GM19452 (cell line): ENCODE data around the gene MAGI2.

Experiments
- ATAC-seq: cut with Tn5 transposase; IDR thresholded peaks from one replicate; pipeline ENCODE4 v1.9.1; 2021; ENCODE audit not compliant: unreplicated experiment

The MAGI2 gene

DNA sequence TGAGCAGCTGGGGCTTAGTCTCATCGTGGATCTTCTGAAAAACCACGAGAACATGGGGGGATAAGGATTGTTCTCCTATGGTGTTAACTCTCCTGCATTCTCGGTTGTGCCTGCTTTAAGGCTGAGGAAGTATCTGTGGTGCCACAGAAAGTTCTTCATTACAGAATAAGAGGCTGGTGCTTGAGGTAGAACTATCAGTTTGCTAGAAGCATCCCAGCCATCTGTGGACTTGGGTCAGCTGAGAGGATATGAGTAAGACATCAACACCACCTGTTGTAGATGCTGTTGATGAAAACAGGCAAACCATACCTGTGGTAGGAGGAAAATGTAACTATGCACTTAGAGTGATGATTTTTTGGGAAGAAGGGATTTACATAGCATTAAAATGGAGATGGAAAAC is 1238.3 kb downstream of the MAGI2 start:
- ATAC-seq, result no peak

DNA sequence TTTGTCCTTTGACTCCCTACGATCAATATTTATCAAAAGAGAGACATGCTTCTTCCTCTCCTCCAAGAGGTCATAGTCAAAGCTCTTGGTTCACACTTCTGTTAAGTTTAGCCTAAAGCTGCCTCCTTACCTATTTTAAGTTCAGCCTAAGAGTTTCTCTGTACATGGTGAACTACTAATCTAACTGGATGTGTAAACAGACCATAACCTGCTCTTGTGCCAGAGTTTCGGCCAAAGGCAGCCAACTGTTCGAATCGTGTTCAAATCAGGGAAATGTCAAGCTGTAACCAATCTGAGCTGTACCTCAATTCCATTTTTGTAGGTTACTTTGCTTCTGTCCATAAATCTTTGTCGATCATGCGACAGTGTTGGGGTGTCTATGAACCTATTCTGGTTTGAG is 1240.1 kb downstream of the MAGI2 start:
- no peak for ATAC-seq

DNA sequence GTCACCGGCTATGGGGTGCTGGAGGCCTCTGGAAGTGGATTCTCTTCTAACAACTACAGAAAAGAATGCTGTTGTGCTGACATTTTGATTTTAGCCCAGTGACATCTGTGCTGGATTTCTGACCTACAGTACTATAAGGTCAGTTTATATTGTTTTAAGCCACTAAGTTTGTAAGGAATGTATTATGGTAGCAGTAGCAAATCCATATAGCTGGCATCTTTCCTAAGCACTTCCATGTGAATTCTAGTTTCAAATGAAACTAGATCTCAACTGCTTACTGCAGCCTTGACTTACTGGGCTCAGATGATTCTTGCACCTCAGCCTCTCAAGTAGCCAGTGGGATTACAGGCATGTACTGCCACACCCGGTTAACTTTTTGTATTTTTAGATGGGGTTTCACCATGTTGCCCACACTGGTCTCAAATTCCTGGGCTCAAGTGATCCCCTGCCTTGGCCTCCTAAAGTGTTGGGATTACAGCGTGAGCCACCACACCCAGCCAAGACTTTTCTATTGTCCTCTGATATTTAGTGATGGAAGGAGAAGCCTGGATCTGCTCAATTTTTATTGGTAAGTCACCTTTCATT is 1240.9 kb downstream of the MAGI2 start:
- no peak for ATAC-seq

DNA sequence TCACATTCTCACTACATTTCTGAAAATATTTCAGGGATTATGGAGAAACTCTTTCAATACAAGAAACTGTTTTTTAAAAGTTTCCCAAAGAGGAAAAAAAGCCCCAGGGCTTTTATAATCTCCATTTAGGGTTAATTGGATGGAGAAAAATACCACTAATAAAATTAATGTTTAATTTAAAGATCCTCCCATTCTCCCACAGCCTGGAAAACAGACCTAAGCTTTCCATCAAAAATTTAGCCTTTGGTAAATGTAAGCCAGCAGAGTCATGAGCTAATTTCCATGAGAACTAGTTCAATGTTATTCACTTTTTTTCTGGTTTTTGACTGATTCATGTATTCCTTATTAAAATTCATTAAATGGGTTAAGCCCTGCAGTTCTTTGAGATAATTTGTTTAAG is 1246.2 kb downstream of the MAGI2 start:
- no peak for ATAC-seq

DNA sequence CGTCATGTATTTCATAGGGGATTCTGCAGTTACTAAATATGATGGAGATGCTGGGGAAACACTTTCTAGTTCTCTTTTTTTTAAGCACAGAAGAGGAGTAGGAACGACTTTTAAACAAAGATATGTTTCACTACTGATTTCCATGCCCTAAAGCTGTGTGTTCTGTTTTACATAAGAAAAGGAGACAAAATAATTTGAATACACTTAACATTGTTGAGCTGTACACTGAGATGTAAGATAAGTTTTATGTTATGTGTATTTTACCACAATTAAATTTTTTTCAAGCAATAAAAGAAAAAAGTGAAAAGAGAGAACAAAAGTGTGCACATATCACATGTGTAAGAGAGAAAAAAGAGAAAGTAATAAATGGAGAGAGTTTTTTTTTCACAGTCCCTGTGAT is 1246.7 kb downstream of the MAGI2 start:
- ATAC-seq, result no peak

DNA sequence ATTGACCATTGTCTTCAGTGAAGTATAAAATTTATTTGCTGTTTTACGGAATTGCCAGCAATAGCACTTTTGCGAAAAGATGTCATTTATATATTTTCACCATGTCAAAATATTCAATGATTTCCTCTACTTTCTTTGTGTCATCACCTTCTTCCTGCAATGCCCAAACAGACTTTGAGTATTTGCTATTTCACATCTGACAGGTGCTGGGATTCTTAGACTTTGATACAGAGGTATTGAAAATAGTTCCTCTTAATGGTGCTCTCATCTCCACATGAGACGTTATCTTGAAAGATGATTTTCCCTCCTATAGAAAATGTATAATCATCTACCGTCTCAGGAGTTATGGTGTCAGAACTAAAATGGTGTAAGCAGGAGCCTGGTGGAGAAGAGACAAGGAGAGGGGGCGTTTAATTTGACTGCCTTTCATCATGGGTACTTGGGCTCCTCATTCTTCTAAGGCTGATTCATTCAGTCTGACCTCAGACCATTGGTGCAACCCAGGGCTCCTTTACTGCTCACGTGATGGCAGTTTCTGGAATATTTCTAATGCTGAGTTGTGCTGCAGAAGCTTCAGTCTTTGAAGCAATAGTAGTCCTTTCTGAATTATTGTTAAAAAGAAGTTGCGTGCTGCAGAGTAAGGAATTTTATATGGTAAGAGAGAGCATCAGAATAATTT is 1250.3 kb downstream of the MAGI2 start:
- ATAC-seq, result no peak

DNA sequence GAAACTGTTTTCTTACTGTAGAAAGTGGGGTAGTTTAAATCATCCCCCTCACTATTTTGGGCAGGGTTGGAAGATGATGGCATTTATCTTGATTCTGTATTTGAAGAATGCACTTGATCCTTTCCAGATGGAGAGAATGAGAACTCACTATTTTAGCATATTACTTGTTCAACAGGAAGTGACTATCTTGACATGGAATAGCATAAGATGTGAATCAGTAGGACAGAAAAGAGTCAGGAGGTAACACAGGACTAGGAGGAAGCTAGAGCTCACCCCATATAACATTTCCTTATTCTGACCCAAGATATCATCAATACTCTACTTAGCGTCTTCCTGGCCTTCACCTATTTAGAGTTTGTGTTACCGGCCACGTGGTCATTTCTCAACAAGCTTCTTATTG is 1254.7 kb downstream of the MAGI2 start:
- ATAC-seq, result no peak

DNA sequence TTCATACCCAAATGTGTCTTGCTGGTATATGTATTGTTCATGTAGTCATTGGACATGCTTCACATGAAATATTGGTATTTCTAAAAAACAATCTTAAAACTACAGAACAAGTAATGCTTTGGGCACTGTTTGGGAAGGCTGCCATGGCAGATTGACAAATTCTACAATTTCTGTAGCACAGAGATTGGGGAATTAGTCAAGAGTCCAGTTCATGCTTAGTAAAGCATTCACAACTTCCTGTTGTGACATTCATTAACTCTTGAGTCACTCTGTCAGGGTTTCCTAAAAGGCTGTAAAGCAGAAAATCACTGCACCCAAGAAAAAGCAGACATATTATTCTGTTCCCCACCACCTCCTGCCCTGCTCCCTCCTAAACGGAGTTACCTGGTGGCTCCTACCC is 1256.0 kb downstream of the MAGI2 start:
- ATAC-seq, result peak; percentile 70

DNA sequence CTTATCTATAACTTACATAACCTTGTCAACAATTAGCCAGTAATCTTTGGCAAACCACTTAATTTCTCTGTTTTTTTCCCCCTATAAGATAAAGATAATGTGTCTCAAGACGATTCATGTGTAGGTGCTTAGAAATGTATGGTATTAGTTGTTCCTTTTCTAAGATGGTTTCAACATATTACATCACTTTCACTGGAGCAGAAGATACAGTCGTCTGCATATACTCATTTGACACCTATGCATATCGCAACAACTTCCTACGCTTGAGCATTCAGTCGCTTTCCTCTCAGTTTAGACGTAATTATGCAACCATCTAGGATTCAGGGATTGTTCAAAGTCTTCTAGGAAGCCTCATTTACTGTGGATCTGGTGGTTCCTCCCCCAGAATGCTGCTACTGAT is 1258.2 kb downstream of the MAGI2 start:
- no peak for ATAC-seq

DNA sequence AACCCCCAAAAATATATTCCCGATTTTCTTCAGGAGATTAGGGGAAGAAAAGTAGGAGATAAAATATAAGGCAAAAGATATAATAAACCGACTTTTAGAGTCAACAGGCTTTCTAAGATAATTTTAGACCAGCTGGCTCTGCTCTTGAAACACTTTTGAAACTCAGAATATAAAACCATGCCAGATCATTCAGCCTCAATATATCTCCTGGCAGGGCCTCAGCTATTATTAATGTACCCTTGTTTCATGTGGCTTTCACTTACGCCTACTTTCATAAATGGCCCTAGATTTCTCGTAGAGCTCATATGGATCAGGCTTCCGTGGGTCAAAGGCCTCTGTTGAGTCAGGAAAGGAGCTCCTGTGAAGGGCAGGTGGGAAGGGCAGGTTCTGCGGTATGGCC is 1258.9 kb downstream of the MAGI2 start:
- ATAC-seq, result no peak

DNA sequence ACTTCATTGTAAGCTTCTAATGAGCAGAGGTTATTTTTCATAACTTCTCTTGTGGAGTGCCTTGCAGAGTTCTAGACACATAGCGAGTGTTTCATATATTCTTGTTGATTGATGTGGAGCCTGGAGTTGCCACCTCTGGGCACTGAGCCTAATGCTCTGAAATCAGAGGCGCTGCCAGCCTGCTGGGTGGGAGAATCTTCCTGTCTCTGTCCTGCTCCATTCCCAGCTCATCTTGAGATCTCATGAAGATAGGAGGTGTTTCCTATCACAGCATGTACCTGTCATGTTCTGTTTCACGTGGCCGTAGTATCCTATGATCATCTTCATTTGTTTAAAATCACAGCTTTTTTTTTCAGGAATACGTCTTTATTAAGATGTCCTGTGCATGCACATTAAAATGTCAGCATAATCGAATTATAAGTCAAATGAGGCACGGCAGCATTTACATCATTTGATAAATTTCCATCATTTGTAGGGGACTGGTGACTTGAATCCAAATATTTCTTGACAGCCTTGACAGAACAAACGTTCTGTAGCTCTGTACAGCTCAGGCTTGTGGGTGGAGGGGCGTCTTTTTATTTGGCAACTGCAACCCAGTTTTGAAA is 1261.9 kb downstream of the MAGI2 start:
- ATAC-seq, result no peak

DNA sequence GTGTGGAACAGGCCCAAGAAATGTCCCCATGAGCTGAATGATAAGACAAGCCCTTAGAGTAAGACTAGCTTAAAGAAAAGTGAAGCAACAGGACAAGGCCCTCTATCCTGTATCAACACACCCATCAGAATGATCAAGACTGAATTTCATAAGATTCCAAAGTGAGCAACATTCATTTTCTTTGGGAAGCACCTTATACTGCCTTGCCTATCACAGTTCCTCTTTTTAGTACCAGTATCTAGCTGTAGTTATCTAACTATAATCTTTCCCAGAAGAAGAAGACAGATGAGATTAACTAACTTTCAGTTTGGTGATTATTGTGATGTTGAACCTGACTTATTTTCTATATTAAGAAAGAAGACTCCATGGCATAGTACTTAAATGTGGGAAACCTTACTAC is 1263.7 kb downstream of the MAGI2 start:
- no peak for ATAC-seq

DNA sequence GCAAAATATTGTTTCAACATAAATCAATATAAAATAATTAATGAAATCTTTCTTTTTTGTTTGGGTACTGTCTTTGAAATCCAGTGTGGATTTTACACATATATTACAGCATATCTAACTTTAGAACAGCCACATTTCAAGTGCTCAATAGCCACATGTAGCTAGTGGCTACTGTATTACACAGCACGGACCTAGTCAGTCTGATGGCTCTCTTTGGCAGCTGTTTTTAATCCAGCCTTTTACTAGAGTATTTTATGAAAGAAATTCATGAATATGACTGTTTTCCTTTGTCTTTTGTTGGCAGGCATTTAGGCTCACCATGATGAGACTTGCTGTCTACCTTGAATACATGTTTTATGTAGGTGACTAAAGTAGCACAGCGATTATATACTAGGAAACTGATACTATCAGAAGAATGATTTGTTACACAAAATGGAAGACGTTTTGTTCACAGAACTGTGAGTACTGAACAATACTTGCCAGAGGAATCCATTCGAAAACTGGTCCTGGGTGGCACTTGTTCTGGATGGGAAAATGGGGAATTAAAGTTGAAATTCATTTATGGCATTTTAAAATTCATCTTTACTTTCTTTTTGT is 1268.2 kb downstream of the MAGI2 start:
- no peak for ATAC-seq

DNA sequence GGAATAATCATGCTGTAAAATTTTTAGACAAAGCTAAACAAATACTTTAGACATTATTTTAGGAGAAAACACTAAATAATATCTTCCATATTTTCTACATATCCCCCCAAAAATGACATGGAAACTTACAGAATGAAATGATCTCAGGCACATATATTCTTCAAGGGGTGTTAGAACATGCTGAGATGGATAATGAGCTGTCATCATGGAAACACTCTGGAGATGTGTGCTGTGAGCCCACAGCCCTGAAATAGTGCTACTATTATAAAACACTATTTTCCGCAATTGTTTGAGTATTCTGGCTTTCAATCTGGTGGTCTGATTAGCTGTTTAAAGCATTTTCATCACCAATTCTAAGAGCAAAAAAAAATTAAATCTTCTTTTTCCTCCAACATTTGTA is 1269.2 kb downstream of the MAGI2 start:
- no peak for ATAC-seq

DNA sequence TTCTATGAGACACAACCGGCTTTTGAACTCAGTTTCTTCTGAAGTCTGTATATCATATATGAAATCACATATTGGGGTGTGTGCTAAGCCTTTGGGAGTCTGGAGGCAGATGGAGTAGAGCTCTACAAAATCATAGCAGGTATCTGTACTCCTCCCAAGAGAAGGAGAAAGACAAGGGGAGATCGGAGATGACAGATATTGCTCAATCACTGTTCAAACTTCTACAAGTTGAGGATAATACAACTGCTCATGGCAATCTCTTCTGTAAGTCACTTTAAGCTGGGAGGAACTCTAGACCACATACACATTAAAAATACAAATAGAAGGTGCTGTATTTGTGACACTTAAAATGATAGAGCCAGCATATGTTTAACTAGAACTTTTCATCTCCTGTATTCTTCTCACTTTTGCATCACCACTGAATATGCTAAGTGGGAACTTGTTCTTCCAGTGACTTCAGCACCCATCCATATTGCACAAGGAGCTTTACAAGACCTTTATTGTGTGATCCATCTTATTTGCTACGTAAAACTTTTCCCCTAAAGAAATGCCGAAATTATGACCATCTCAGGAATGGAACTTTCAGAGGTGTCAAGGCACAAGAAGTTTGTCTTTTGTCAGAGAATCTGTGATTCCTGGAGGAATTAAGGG is 1273.5 kb downstream of the MAGI2 start:
- ATAC-seq, result no peak

DNA sequence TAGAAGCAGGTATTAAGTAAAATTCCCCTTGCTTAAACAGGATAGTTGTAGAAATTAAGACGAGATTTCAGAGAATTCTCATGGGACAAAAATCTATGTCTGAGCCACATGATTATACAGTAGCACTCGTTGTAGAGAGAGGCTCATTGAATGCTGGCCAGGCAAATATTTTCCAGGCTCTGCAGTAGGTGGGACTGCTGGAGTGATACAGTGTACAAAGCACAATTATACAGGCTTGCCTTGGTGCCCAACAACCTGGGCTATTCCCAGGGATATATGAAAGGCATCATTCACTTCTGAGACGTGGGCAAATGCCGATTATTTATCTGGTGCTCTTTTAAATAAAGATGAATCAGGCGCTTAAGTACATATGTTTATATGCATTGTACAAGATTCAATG is 1274.3 kb downstream of the MAGI2 start:
- ATAC-seq, result no peak

DNA sequence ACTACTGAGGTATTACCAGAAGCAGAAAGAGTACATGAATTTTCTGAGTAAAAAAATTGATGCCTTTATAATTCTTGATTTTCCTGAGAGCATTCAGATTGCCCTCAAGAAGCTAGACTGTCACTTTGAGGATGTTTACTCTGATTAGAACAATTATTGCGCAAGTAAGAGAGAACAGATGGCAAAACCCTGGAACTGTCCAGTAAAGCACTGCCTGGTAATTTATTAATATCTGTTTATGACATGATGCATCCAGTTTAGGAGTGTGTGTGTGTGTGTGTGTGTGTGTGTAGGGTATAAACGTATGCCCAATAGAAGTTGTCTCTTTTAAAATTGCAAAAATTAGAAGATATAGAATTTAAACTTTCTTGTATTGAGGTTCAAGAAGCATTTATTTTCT is 1275.1 kb downstream of the MAGI2 start:
- ATAC-seq, result no peak

DNA sequence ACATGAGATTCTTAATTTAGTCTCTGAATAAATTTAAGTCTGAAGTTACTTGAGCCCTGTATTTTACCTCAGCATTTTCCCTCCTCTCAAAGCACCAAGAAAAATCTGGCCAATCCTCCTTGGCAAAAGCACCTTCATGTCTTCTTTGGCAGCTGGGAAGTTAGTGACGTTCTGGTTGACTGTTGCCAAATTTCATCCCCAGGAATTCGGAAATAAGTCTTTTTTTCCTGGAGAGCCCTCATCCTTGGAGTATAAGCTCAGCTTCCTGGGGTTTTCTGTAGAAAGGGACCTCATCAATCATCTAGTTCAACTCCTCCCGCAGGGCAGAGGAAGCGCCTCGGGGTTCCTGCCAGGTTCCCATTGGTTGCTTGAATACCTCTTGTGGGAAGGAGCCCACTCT is 1277.3 kb downstream of the MAGI2 start:
- ATAC-seq, result no peak

DNA sequence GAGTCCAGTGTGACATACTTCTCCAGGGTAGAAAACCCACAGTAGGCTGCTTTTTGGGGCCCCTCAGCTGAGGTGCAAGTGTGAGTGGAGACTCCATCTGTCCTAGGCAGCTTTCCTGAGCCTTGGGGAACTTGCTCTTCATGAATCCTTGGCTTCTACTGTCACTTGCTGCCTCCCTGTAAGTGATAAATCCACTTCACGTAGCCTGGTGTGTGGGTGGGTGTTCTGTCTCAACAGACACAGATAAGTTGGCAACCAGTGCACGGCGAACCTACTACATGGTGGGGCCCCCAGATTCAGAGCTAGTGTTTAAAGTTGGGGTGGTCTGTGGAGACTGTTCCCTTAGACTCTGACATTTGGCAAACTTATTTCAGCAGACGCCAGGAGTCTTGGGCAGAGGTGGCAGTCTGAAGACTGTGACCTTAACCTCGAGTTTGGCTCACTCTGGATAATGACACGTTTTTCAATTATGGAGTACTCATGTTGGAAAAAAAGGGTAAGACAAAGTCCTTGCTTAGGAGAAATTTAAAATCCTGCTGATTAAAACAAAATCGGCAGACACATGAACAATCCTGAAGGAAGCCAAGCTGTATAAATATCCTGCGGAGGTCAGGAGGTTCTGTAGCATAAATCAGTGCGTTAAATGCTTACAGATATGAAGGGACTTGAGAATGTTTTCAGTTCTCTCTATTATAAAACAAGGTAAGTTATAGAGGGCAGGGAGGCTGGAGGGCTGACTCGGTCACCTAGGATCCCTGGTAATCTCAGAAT is 1278.0 kb downstream of the MAGI2 start:
- ATAC-seq, result no peak

DNA sequence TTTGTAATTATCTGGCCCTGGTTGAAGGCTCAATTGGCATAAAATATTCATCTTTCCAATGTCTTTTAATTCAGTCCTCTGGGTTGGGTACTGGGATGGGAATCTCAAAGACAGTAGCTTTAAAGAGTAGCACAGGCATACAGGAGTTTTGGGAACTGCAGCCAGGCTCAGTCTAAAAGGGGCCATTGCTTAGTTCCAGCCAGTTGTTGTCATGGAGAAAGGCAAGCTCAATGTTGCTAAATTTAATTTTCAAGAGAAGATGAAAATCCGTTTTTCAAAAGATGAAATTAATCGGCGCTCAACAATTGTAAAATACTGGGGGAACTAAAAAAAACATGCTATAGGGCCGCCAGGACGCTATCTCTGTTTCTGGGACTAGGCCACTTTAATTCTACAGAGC is 1279.8 kb downstream of the MAGI2 start:
- no peak for ATAC-seq

DNA sequence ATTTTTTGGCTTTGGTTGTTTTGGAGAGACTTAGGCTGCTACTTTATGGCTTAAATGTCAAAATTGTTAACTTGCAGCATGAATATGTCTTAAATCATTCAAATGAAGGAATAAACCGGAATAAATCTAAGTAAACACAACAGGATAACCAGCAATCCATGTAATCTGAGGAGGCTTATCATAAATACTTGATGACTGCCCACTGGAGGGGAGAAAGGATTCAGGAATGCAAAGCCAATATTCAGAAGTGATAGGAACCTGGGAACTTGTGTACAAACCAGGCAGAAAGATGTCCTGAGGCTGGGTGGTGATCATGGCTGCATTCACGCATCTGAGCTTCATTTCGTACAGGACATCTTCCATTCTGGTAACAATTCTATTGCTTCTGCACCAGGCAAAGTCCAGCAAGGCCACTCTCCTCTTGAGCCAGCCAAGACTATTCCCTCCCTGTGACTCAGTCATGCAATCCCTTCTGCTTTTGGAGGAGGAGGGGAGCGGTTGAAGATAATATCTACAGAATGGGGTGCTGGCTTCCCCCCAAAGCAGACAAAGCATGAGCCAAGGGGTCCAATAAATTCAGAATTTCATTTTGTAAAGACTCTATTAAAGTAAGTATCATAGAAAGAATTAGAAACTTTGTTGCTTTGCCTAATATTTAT is 1280.4 kb downstream of the MAGI2 start:
- ATAC-seq, result no peak
